ENCODE data around the gene VWCE.

GRCh38 chr11:61293867-61294716 is 1.0 kb downstream of the VWCE start:
- TF ChIP-seq CTCF (IDR thresholded peaks at IDR 0.05; ENCODE audit: low read depth, low read length, poor library complexity, severe bottlenecking): no peak
- no peak for TF ChIP-seq EZH2phosphoT487 (IDR thresholded peaks at IDR 0.05; ENCODE audit: borderline replicate concordance, low read length)
